Measurements from ENCODE around the gene HACD3.
"Not testable (repeated sequence)": the region's sequence is repeated elsewhere in the genome, so short reads cannot be mapped to it uniquely, and the experiment has no call there.

The HACD3 gene, protein sequence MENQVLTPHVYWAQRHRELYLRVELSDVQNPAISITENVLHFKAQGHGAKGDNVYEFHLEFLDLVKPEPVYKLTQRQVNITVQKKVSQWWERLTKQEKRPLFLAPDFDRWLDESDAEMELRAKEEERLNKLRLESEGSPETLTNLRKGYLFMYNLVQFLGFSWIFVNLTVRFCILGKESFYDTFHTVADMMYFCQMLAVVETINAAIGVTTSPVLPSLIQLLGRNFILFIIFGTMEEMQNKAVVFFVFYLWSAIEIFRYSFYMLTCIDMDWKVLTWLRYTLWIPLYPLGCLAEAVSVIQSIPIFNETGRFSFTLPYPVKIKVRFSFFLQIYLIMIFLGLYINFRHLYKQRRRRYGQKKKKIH

DNA sequence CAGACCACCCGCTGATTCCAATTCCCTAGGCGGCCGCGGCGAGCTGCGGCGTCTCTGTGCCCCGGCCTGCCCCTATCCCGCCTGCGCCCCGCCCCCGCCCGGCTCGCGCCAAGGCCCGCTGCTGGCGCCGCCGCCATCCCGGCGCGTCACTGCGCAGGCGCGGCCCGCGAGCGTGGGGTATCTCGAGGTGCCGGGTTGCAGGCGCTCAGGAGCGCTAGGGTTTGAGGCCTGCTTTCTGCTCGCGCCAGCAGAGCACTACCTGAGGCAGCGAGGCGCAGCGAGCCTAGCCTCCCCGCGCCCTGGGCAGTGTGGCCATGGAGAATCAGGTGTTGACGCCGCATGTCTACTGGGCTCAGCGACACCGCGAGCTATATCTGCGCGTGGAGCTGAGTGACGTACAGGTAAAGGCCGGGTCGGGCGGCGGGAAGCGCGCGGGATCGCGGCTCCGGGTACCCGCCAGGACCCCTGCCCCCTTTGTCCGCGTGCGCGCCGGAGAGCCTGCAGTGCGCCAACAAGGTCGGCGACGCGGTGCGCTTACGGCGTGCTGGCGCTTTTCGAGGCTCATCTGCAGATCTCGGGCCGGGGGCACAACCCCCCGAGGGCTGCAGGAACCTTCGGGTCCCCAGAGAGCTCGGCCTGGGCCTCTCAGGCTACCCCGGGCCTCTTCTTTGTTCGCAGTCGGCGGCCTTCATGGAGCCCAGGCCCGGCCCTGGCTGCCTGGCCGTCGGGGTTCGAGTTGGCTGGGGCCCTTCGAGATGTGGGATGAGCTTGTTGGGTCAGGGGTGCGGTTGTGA is at the start of gene HACD3:
Gene HACD3 (plus strand): TSS at position 146 of the 794 bp plus-strand sequence. CDS start 169 bp downstream, at position 315.
- peak; percentile 91 for DNase-seq

DNA sequence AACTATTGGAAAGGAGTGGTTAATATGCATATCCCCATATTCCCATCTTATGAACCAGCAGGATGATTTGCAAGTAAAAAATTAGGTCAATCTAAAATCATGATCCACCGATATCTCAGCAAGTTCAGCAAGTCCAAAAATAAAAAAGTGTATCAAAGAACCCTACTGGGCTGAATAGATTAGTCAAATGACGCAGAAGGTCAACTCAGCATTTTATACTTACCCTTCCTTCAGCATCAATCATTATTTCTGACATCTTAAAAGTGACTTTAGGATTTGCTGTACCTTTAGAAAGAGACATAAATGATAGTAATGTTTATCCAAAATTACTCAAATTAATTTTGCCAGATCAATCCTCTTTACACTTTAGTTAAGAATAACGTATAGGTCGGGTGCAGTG is 45.4 kb upstream of the HACD3 start:
- no peak for DNase-seq

DNA sequence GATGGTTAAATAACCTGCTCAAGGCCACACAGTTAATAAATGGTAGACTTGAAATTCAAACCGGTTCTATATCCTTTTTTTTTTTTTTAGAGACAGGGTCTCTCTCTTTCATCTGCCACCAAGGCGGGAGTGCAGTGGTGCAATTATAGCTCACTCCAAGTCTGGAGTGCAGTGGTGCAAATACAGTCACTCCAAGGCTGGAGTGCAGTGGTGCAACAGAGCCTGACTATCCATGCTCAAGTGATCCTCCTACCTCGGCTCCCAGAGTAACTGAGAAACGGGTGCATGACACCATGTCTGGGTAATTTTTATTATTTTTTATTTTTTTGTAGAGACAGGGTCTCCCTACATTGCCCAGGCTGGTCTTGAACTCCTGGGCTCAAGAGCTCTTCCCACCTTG is 36.2 kb upstream of the HACD3 start:
- no peak for DNase-seq

DNA sequence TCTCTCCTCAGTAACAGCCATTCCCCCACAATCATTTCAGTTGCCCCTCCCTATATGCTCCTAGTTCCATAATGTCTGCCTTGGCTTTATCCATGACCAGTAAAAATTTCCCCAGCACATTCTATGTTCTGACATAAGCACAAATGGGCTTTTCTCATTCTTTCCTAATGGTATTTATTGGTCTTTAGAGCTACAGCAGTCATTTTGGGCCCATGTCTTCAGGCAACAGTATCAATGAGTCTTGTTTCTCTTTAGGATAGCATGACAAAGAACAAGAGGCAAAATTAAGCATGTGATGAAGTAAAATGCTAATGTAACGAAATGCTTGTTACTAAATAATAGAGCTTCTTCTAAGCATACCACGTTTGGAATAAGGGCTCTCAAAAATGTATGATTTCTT is 20.9 kb upstream of the HACD3 start:
- no peak for DNase-seq

DNA sequence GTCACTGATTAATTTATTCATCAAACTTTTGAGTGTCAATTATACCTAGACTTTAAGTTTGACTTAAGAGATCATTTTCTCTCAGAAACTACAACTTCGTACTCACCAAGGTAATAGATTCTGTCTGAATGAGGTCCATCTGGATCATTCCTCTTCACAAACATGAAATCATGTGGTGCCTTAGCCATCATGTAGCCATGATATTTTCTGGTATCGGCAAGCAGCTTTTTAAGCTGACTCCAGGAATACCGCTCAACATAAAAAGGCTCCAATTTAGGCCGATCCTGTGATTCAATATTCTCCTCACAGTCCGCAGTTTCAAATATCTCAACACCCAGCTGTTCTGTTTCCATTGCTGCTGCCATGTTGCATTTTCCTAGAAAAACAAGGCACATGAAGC is 18.1 kb upstream of the HACD3 start:
- no peak for DNase-seq

DNA sequence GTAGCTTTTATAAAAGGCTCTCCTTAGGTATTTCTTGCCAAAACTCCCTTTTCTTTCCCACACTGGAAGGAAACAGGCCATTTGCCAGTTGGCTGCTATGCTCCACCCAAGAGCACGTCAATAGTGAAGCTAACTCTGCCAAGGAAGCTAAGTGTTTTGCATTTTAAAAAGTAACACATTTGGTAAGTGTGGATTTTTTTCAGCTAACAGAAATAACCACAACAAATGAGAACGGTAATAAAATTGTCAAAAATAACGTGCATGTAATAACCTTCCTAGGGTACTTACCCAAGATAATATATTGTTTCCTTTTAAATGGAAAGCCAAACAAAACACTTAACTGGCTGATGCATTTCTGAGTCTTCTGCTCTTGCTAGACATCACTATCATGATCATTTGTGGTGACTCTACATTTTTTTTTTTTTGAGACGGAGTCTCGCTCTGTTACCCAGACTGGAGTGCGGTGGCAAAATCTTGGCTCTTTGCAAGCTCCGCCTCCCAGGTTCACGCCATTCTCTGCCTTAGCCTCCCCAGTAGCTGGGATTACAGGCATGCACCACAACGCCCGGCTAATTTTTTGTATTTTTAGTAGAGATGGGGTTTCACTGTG is 17.4 kb upstream of the HACD3 start:
- DNase-seq, result no peak

DNA sequence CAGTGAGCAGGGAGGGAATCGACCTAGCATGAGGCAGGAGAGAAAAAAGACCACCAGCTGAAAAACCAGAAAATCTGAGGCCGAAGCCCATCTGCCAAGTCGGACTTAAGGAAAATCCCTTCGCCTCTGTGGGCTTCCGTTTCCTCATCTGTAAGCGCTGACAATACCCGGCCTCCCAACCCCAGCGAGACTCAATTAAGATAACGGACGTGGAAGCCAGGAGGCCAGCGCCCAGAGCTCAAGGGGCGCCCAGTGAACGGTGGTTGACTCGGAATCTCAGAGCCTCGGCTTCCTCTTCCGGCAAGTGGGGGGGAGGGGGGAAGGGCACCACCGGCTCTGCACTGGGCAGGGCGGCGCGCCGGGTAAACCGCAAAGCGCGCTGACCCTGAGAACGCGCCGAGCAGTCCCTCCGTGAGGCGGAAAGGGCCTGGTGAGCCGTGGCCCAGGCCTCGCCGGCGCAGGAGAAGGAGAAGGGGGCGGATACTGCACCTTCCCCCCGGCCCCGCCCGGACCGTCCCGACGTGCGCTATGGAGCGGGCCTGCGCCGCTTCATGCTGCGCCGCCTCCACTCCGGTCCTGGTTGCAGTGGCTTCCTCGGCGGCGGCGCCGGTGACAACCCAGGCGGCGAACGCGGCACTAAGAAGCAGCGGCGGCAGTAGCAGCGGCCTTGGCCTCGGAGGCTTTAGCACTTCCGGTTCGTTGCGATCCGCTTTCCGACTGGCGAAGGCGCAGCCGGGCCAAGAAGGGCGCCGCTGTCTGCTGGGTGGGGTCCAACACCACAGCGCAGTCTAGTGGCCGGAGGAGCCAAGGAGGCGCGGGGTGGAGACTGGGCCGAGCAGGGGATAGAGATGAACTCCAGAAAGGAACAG is 13.0 kb upstream of the HACD3 start, which contains the start of gene DPP8:
Gene DPP8 (minus strand): TSS at position 693 of the 869 bp plus-strand sequence. CDS start 5,136 bp downstream, outside the sequence.
- peak; percentile 91 for DNase-seq

DNA sequence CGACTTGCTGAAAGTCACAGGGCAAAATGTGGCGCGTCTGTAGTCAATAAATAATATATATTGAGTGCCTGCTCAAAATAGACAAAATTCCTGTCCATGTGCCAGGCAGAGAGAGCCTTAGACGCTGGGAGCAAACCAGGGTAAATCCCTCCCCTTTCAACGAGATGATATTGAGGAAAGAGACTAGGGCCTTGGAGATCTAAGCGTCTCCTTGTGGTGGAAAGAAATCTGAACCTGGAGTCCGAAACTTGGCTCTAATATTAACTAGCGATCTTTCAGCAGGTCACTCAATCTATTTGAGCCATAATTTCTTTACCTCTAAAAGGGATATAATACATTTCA is 12.4 kb upstream of the HACD3 start:
- DNase-seq, result peak; percentile 65

DNA sequence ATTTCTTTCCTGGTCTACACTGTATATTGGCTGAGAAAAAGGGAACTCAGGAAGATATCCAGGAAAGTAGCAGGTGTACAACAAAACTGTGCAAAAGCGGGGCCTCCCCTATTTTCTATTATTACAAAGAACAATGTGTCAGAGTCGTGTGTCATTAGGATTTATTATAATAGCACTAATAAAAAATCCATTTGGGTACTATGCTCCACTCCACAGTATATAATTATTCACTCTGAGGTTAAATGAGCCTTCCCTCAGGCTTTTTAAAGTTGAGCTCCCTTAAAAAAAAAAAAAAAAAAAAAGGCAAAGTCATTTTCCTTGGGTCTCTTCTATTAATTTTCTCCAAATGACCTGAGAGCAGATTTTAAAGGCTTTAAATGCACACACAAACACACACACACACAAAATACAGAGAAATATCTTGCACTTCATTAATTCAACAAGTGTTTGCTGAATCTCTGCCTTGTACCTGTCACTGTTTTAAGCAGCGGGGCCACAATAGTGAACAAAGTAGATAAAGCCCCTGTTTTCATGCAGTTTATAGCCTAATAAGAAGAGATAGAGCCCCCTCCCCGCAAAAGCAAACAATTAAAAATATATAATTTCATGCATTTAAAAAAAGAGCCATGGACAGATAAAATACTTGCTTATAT is 11.5 kb upstream of the HACD3 start:
- no peak for DNase-seq

DNA sequence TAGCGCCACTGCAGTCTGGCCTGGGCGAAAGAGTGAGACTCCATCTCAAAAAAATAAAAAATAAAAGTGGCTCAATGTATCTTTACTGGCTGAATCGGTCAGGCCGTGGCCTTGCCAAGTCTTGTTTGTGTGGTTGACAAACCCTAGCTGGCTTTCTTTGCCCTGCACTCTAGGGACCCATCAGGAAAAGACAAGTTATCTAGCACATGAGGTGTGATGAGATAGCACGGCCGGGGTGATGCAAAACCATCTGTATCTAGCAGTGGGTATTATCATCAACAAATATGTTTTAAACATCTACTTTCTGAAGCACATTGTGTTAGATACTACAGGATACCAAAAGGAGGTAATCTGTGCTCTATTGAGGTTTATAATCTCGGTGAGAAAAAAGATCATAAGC is 8.9 kb upstream of the HACD3 start:
- DNase-seq, result no peak

DNA sequence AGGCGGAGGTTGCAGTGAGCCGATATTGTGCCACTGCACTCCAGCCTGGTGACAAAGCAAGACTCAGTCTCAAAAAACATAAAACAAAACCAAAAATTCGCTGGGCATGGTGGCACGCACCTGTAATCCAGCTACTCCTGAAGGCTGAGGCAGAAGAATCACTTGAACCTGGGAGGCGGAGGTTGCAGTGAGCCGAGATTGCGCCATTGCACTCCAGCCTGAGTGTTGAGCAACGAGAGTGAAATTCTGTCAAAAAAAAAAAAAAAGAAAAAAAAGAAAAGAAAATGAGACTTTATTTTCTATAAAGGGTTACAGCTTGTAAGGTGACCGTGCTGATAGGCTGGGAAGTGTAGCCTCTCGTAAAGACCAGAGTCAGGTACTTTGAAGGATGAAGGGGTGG is 6.0 kb upstream of the HACD3 start:
- DNase-seq, result no peak

DNA sequence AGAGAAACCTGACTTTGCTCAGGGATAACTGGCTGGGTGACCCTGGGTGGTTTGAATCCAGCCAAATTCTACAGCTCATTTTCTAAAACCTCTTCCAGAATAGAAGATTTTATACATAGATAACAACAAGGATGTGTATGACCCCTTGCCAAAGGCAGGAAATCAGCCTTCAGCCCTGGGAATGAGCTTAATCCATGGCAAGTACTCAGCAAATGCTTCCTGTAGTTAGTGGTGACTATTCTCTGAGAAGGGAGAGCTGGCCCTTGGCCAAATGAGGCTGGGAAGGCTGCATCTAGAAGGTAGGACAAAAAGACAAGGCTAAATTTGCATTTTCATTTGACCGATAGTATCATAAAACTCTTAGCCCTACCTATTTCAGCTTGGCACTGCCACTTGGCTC is 4.6 kb upstream of the HACD3 start:
- no peak for DNase-seq

DNA sequence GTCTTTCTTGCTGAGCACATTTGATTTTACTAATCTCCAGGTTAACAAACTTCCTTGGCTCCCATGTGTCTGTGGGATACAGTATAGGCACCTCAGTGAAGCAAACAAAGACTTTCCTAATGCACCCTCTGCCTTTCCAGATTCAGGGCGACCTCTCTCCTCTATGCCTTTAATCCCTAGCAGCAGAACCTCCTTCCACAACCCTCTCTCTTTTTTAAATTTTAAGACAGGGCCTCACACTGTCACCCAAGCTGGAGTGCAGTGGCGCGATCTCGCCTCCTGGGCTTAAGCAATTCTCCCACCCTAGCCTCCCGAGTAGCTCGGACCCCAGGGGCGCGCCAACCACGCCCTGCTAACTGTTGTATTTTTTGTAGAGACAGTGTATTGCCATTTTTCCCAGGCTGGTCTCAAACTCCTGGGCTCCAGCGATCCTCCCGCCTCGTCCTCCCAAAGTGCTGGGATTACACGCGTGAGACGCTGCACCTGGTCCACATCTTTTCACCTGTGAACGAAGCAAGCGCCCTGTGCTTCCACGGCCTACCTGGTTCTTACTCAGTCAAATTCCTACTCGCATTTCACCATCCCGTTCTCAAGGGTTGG is 1.7 kb upstream of the HACD3 start:
- DNase-seq, result no peak

DNA sequence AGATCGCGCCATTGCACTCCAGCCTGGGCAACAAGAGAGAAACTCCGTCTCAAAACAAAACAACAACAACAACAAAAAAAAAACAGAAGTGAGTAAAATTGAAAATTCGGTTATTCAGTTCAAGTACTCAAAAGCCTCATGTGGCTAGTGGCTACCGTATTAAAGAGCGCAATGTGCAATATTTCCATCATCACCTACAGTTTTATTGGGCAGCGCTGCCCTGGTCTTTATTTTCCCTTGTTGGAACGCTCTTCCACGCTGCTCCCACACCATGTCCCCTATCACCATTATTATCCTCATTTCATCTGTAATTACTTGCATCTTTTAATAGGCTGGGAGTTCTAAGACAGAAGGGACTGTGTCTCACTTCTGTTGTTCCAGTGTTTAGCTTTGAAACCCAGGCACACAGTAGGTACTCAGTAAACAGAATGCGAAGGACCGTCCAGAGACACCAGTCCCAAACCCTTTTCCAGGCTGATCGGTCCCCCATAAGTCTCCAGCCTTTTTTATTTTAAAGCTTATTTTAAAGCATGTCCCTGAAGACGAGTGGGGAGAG is 423 bp upstream of the HACD3 start:
- DNase-seq, result no peak

DNA sequence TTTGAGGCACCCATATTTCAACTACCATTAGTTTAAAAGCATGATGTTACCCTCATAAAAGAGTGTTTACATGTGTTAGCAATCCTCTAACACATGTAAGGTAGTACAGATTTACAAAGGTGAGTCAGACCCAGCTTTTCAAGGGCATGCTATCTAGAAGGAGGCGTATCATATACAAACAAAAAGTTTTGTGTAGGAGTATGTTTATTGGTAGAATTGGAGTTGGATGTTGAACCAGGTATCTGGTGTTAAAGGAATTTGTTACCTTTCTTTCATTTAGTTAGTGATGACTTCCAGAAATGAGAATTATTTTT is 2.4 kb downstream of the HACD3 start:
- DNase-seq, result no peak

DNA sequence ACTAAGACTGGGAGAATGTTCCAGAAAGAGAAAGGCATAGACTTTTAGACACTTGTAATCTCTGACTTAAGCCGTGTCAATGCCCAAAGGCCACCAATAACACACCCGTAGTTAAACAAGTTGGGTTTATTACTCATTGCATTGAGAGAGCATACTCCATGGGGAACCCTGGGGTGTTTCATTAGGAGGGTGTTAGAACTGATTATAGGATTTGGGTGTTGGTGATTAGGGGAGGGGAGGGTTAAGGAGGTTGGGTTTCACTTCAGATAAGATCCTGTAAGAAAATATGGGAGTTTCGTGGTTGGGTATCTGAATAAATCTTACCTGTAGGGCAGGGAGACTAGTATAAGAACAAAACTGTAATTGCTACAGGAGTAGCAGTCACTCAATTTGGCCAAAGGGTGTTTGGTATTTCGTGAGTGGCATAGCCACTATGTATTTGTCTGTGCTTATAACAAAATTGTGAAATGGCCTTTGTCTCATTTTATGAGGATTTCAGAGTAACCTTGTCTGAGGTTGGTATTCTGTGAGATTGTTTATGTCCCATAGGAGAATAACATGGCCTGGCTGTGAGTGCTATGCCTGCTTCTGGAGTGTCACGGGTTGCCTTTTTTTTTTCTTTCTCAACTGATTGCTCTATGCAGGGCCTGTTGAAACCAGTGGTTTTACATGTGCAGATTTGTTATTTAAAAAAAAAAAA is 2.9 kb downstream of the HACD3 start:
- no peak for DNase-seq

DNA sequence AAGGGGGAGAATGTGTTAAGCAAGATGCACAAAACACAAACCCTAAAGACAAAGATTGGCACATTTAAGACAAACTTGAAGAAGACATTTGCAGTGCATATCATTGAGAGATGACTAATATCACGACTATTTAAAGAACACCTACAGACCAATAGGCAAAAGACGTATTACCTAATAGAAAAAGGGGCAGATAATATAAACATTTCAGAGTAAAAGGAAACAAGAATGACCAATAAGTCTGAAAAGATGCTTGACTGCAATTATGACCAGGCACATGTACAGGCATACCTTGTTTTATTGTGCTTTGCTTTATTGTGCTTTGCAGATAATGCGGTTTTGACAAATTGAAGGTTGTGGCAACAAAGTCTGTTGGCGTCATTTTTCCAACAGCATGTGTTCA is 4.9 kb downstream of the HACD3 start:
- DNase-seq, result no peak

DNA sequence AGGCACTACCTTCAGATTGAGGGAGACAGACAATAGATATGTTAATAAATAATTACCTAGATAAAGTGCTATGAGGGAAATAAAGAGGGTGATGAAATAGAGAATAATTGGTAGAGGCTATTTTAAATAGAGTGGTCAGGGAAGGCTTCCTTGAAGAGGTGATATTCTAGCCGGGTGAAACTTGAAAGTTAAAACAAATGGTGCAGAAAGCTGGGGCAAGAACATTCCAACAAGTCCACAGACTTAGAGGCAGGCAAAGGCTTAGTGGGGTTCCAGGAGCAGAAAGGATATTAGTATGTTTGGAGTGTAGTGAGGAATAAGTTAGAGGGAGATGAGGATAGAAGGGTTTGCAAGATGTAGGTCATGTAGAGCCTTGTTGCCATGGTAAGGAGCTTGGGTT is 10.1 kb downstream of the HACD3 start:
- no peak for DNase-seq

DNA sequence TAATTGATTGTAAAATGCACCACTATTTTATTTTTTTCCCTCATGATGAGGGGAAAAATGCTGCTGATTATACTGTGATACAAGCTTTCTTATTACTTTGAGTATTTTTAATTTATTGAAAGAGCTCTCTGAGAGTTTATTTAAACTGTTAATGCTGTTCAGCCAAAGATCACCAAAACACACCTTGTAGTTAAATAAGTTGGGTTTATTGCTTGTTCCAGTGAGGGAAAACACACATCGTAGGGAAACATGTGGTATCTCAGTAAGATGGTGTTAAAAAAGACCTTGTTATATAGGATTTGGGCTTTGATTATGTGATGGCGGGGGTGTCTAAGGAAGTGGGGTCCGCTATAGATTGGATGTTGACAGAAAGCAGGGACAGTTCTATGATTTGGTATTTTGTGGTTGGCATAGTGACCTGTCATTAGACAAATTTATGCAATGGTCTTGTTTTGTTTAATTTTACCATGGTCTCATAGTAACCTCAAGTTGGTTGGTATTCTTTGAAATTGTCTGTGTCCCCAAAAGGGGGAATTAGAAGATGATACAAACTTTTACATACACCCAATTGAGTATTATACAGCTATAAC is 11.1 kb downstream of the HACD3 start:
- DNase-seq, result no peak

DNA sequence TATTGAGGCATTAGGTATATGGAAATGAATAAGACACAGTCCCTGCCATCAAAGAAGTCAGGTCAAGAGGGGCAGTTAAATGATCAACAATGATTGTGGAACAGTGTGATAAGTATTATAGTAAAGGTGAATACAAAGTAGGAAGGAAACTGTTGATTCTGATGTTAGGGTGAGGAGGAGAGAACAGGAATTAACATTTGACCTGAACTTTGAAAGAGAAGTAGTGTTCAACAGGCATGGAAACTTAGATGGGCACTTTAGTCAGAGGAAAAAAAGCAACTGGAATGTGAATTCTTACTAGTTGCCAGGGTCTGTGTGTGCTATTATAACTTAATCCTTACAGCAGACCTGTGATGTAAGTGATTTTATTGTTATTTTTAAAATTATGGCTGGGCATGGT is 17.6 kb downstream of the HACD3 start:
- DNase-seq, result no peak

DNA sequence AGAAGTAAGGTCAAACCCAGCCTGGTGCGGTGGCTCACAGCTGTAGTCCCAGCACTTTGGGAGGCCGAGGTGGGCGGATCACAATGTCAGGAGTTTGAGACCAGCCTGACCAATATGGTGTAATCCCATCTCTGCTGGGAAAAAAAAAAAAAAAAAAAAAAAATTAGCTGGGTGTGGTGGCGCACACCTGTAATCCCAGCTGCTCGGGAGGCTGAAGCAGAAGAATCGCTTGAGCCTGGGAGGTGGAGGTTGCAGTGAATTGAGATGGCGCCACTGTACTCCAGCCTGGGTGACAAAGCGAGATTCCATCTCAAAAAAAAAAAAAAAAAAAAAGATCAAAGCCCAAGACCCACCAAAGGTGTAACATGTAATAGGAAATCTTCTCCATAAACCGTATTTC is 19.0 kb downstream of the HACD3 start:
- not testable (repeated sequence) for DNase-seq

All from NCI-H2171 treated with DMSO at 0.1 percent for 48 hours (cell line).